Muscle layer of duodenum (tissue), 2 donors: ENCODE results near the gene TRIM71.
"Not testable (repeated sequence)": the region's sequence is repeated elsewhere in the genome, so short reads cannot be mapped to it uniquely, and the experiment has no call there.

Experiments used
- H3K27ac ChIP-seq: one replicate; pipeline ENCODE4 v1.7.0; 2013; ENCODE audit warnings: mild to moderate bottlenecking, low read length
- H3K27me3 ChIP-seq: one replicate; pipeline ENCODE4 v1.7.0; 2013; ENCODE audit warnings: low read depth, mild to moderate bottlenecking, control low read depth, low read length
- H3K36me3 ChIP-seq, 2 donors: one replicate each; pipeline ENCODE4 v1.7.0; 2013; ENCODE audit warnings: low read length in 2 of 2, control low read depth in 1 of 2, mild to moderate bottlenecking in 1 of 2; ENCODE audit not compliant: insufficient read depth in 2 of 2, control insufficient read depth in 1 of 2
- H3K4me1 ChIP-seq, 2 donors: one replicate each; pipeline ENCODE4 v1.7.0; 2013; ENCODE audit warnings: low read length in 2 of 2, mild to moderate bottlenecking in 2 of 2, control low read depth in 1 of 2, moderate library complexity in 1 of 2; ENCODE audit not compliant: insufficient read depth in 2 of 2, control insufficient read depth in 1 of 2
- H3K4me3 ChIP-seq, 2 donors: one replicate each; pipeline ENCODE4 v1.7.0; 2013; ENCODE audit warnings: low read length in 2 of 2, low read depth in 1 of 2, mild to moderate bottlenecking in 1 of 2
- H3K9me3 ChIP-seq, 2 donors: one replicate each; pipeline ENCODE4 v1.7.0; 2013; ENCODE audit warnings: low read length in 2 of 2, control low read depth in 1 of 2, mild to moderate bottlenecking in 1 of 2; ENCODE audit not compliant: control insufficient read depth in 1 of 2
- donor health status: healthy.

Gene TRIM71

GRCh38 chr3:32844322-32844654 is 26.5 kb downstream of the TRIM71 start:
- Histone ChIP-seq H3K9me3 (no peaks in the 10 kb centered on the region), H3K27ac (no peak overlapping the region), H3K27me3 (no peaks in the 10 kb centered on the region), H3K4me3 (no peak overlapping the region), H3K36me3 (no peaks in the 10 kb centered on the region), H3K4me1 (no peaks in the 10 kb centered on the region)

GRCh38 chr3:32844914-32845313 is 27.1 kb downstream of the TRIM71 start:
- H3K9me3 ChIP-seq: no peaks in the 10 kb centered on the region
- no peaks in the 10 kb centered on the region for H3K4me1 ChIP-seq
- no peak overlapping the region for H3K27ac ChIP-seq
- H3K27me3 ChIP-seq: no peaks in the 10 kb centered on the region
- H3K4me3 ChIP-seq: no peak overlapping the region
- H3K36me3 ChIP-seq: no peaks in the 10 kb centered on the region

- not testable (repeated sequence) for H3K9me3 ChIP-seq, H3K4me3 ChIP-seq, H3K27ac ChIP-seq, H3K27me3 ChIP-seq, H3K4me1 ChIP-seq, H3K36me3 ChIP-seq
Observed at GRCh38 chr3:32845546-32845945, 27.7 kb downstream of the TRIM71 start.

- not testable (repeated sequence) for H3K4me3 ChIP-seq, H3K9me3 ChIP-seq, H3K4me1 ChIP-seq, H3K36me3 ChIP-seq, H3K27me3 ChIP-seq, H3K27ac ChIP-seq
Observed at GRCh38 chr3:32847045-32847444, 29.2 kb downstream of the TRIM71 start.

- Histone ChIP-seq H3K4me3 (no peak overlapping the region), H3K27me3 (no peaks in the 10 kb centered on the region), H3K9me3 (no peaks in the 10 kb centered on the region), H3K36me3 (no peaks in the 10 kb centered on the region), H3K27ac (no peak overlapping the region), H3K4me1 (no peaks in the 10 kb centered on the region)
Observed at GRCh38 chr3:32847528-32847927, 29.7 kb downstream of the TRIM71 start.

- Histone ChIP-seq H3K36me3 (no peaks in the 10 kb centered on the region), H3K4me3 (no peak overlapping the region), H3K9me3 (no peaks in the 10 kb centered on the region), H3K4me1 (no peaks in the 10 kb centered on the region), H3K27ac (no peak overlapping the region), H3K27me3 (no peaks in the 10 kb centered on the region)
Observed at GRCh38 chr3:32848215-32848614, 30.4 kb downstream of the TRIM71 start.

GRCh38 chr3:32849046-32849445 is 31.2 kb downstream of the TRIM71 start:
- Histone ChIP-seq H3K4me3 (no peak overlapping the region), H3K4me1 (no peaks in the 10 kb centered on the region), H3K27me3 (no peaks in the 10 kb centered on the region), H3K27ac (no peak overlapping the region), H3K36me3 (no peaks in the 10 kb centered on the region), H3K9me3 (no peaks in the 10 kb centered on the region)

GRCh38 chr3:32850226-32850625 is 32.4 kb downstream of the TRIM71 start:
- H3K9me3 ChIP-seq: no peaks in the 10 kb centered on the region
- H3K4me1 ChIP-seq: no peaks in the 10 kb centered on the region
- no peaks in the 10 kb centered on the region for H3K36me3 ChIP-seq
- no peaks in the 10 kb centered on the region for H3K27me3 ChIP-seq
- H3K4me3 ChIP-seq: no peak overlapping the region
- no peak overlapping the region for H3K27ac ChIP-seq

- Histone ChIP-seq H3K27ac (no peak overlapping the region), H3K4me3 (no peak overlapping the region), H3K4me1 (no peaks in the 10 kb centered on the region)
Observed at GRCh38 chr3:32850636-32851035, 32.8 kb downstream of the TRIM71 start.

GRCh38 chr3:32852146-32852545 is 34.3 kb downstream of the TRIM71 start:
- H3K9me3 ChIP-seq: no peaks in the 10 kb centered on the region
- no peaks in the 10 kb centered on the region for H3K27me3 ChIP-seq
- H3K27ac ChIP-seq: no peak overlapping the region
- no peaks in the 10 kb centered on the region for H3K4me1 ChIP-seq
- no peaks in the 10 kb centered on the region for H3K36me3 ChIP-seq
- H3K4me3 ChIP-seq: no peak overlapping the region

More at GRCh38 chr3:32850636-32851035, 32.8 kb downstream of the TRIM71 start:
- Histone ChIP-seq H3K9me3 (no peaks in the 10 kb centered on the region), H3K36me3 (no peaks in the 10 kb centered on the region), H3K27me3 (no peaks in the 10 kb centered on the region)

GRCh38 chr3:32855350-32855953 is 37.7 kb downstream of the TRIM71 start:
- no peaks in the 10 kb centered on the region for H3K36me3 ChIP-seq
- H3K27ac ChIP-seq: no peak overlapping the region
- no peaks in the 10 kb centered on the region for H3K27me3 ChIP-seq
- H3K9me3 ChIP-seq: no peaks in the 10 kb centered on the region
- no peak overlapping the region for H3K4me3 ChIP-seq
- H3K4me1 ChIP-seq: no peaks in the 10 kb centered on the region

GRCh38 chr3:32856355-32856889 is 38.6 kb downstream of the TRIM71 start:
- Histone ChIP-seq H3K4me1 (no peaks in the 10 kb centered on the region), H3K27me3 (no peaks in the 10 kb centered on the region), H3K4me3 (no peak overlapping the region), H3K9me3 (no peaks in the 10 kb centered on the region), H3K36me3 (no peaks in the 10 kb centered on the region), H3K27ac (no peak overlapping the region)
